Measurements from ENCODE around the gene CACNB4. TPM values are rescaled to one million over a fixed set of nuclear protein-coding genes. Genes with fewer than 3 reads are reported as not detected.
"Not testable (repeated sequence)": the region's sequence is repeated elsewhere in the genome, so short reads cannot be mapped to it uniquely, and the experiment has no call there.

CACNB4 gene
- total RNA-seq, 2 experiments from 2014 or later: 0.06 to 0.76 TPM

GRCh38 chr2:151999053-151999452 lies 99.8 kb downstream of the CACNB4 start:
- BruUV-seq (replicated peaks): no TSS peak
- Histone ChIP-seq H4K20me1 (ENCODE audit: insufficient read depth, low read length) (no peaks in the 10 kb centered on the region), H3K9me3 (ENCODE audit: low read length) (no peaks in the 10 kb centered on the region), H2AFZ (ENCODE audit: low read length) (no peak overlapping the region), H3K4me1 (ENCODE audit: insufficient read depth, low read length, poor library complexity, severe bottlenecking) (no peaks in the 10 kb centered on the region), H3K9me2 (ENCODE audit: insufficient read depth, low read length) (no peaks in the 10 kb centered on the region), H3K27ac (ENCODE audit: low read depth, low read length, poor library complexity, severe bottlenecking) (no peak overlapping the region), H3K4me3 (ENCODE audit: low read depth, low read length, poor library complexity, severe bottlenecking) (no peak overlapping the region), H3K36me3 (ENCODE audit: insufficient read depth, low read length) (no peaks in the 10 kb centered on the region), H3K4me2 (ENCODE audit: low read length) (no peak overlapping the region), H3K79me2 (ENCODE audit: insufficient read depth, low read depth, low read length) (no peaks in the 10 kb centered on the region)
- peak; percentile 59 for DNase-seq (ENCODE audit: low spot score)
- intact Hi-C loops (cut with micrococcal nuclease; ENCODE audit: unreplicated experiment): loop anchor here (2.0 kb wide), 1 partner anchor 26 kb away; no protein-coding TSS in a partner anchor
- TF ChIP-seq, protein P1, sequence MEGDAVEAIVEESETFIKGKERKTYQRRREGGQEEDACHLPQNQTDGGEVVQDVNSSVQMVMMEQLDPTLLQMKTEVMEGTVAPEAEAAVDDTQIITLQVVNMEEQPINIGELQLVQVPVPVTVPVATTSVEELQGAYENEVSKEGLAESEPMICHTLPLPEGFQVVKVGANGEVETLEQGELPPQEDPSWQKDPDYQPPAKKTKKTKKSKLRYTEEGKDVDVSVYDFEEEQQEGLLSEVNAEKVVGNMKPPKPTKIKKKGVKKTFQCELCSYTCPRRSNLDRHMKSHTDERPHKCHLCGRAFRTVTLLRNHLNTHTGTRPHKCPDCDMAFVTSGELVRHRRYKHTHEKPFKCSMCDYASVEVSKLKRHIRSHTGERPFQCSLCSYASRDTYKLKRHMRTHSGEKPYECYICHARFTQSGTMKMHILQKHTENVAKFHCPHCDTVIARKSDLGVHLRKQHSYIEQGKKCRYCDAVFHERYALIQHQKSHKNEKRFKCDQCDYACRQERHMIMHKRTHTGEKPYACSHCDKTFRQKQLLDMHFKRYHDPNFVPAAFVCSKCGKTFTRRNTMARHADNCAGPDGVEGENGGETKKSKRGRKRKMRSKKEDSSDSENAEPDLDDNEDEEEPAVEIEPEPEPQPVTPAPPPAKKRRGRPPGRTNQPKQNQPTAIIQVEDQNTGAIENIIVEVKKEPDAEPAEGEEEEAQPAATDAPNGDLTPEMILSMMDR (conservative IDR thresholded peaks at IDR 0.05; ENCODE audit: low read length): peak; percentile 87
- TF ChIP-seq EZH2phosphoT487 (IDR thresholded peaks at IDR 0.05; ENCODE audit: borderline replicate concordance, low read depth, low read length): no peak
- CTCF ChIA-PET (ENCODE audit: unreplicated experiment): interaction anchor here (0.6 kb wide), 2 partner anchors 84 to 1266 kb away, joined by 3 to 6 read pairs; no protein-coding TSS in a partner anchor
- POLR2A ChIA-PET: no interaction called here

GRCh38 chr2:151996243-151997003 lies 102.4 kb downstream of the CACNB4 start:
- H2AFZ ChIP-seq (ENCODE audit: low read length): no peak overlapping the region
- H3K4me2 ChIP-seq (ENCODE audit: low read length): no peak overlapping the region
- no peaks in the 10 kb centered on the region for H3K36me3 ChIP-seq (ENCODE audit: insufficient read depth, low read length)
- H3K9me2 ChIP-seq (ENCODE audit: insufficient read depth, low read length): no peaks in the 10 kb centered on the region
- no peaks in the 10 kb centered on the region for H4K20me1 ChIP-seq (ENCODE audit: insufficient read depth, low read length)
- CTCF ChIA-PET (ENCODE audit: unreplicated experiment): no interaction called here
- TF ChIP-seq, protein P1 (conservative IDR thresholded peaks at IDR 0.05; ENCODE audit: low read length): no peak
- TF ChIP-seq EZH2phosphoT487 (IDR thresholded peaks at IDR 0.05; ENCODE audit: borderline replicate concordance, low read depth, low read length): no peak
- DNase-seq (ENCODE audit: low spot score): no peak
- no peaks in the 10 kb centered on the region for H3K9me3 ChIP-seq (ENCODE audit: low read length)
- POLR2A ChIA-PET: no interaction called here
- BruUV-seq (replicated peaks): no TSS peak
- intact Hi-C loops (cut with micrococcal nuclease; ENCODE audit: unreplicated experiment): no loop called here
- H3K4me1 ChIP-seq (ENCODE audit: insufficient read depth, low read length, poor library complexity, severe bottlenecking): no peaks in the 10 kb centered on the region
- H3K79me2 ChIP-seq (ENCODE audit: insufficient read depth, low read depth, low read length): no peaks in the 10 kb centered on the region
- H3K27ac ChIP-seq (ENCODE audit: low read depth, low read length, poor library complexity, severe bottlenecking): no peak overlapping the region
- H3K4me3 ChIP-seq (ENCODE audit: low read depth, low read length, poor library complexity, severe bottlenecking): no peak overlapping the region

- no peak for TF ChIP-seq EZH2phosphoT487 (IDR thresholded peaks at IDR 0.05; ENCODE audit: borderline replicate concordance, low read depth, low read length)
- TF ChIP-seq, protein P1 (conservative IDR thresholded peaks at IDR 0.05; ENCODE audit: low read length): no peak
- no peaks in the 10 kb centered on the region for H3K9me2 ChIP-seq (ENCODE audit: insufficient read depth, low read length)
- CTCF ChIA-PET (ENCODE audit: unreplicated experiment): no interaction called here
- H3K4me2 ChIP-seq (ENCODE audit: low read length): no peak overlapping the region
- H3K9me3 ChIP-seq (ENCODE audit: low read length): no peaks in the 10 kb centered on the region
- no peak overlapping the region for H3K4me3 ChIP-seq (ENCODE audit: low read depth, low read length, poor library complexity, severe bottlenecking)
- intact Hi-C loops (cut with micrococcal nuclease; ENCODE audit: unreplicated experiment): no loop called here
- no peaks in the 10 kb centered on the region for H3K36me3 ChIP-seq (ENCODE audit: insufficient read depth, low read length)
- no TSS peak for BruUV-seq (replicated peaks)
- no peak overlapping the region for H3K27ac ChIP-seq (ENCODE audit: low read depth, low read length, poor library complexity, severe bottlenecking)
- no peaks in the 10 kb centered on the region for H3K79me2 ChIP-seq (ENCODE audit: insufficient read depth, low read depth, low read length)
- no peak for DNase-seq (ENCODE audit: low spot score)
- no peak overlapping the region for H2AFZ ChIP-seq (ENCODE audit: low read length)
- POLR2A ChIA-PET: no interaction called here
- H3K4me1 ChIP-seq (ENCODE audit: insufficient read depth, low read length, poor library complexity, severe bottlenecking): no peaks in the 10 kb centered on the region
- H4K20me1 ChIP-seq (ENCODE audit: insufficient read depth, low read length): no peaks in the 10 kb centered on the region
These were observed 103.7 kb downstream of the CACNB4 start for GRCh38 chr2:151995161-151995557.

GRCh38 chr2:151994178-151994577 lies 104.7 kb downstream of the CACNB4 start:
- H3K9me3 ChIP-seq (ENCODE audit: low read length); H3K4me3 ChIP-seq (ENCODE audit: low read depth, low read length, poor library complexity, severe bottlenecking); H4K20me1 ChIP-seq (ENCODE audit: insufficient read depth, low read length); H3K9me2 ChIP-seq (ENCODE audit: insufficient read depth, low read length); intact Hi-C loops (cut with micrococcal nuclease; ENCODE audit: unreplicated experiment); H3K27ac ChIP-seq (ENCODE audit: low read depth, low read length, poor library complexity, severe bottlenecking); H2AFZ ChIP-seq (ENCODE audit: low read length); H3K79me2 ChIP-seq (ENCODE audit: insufficient read depth, low read depth, low read length); H3K4me1 ChIP-seq (ENCODE audit: insufficient read depth, low read length, poor library complexity, severe bottlenecking); BruUV-seq (replicated peaks); H3K4me2 ChIP-seq (ENCODE audit: low read length); CTCF ChIA-PET (ENCODE audit: unreplicated experiment); H3K36me3 ChIP-seq (ENCODE audit: insufficient read depth, low read length); DNase-seq (ENCODE audit: low spot score): not testable (repeated sequence)
- POLR2A ChIA-PET: interaction anchor here (1.8 kb wide), 1 partner anchor 14 kb away, joined by 3 read pairs; no protein-coding TSS in a partner anchor

Measured in OCI-LY7 (cell line).